Retinal pigment epithelial cell (primary cell): ENCODE data around the gene MRC2.

Experiments
- DNase-seq: peaks from one replicate; pipeline ENCODE4 v3.0.0-alpha.2; 2010; ENCODE audit warnings: low read depth
- H3K4me3 ChIP-seq: 2 replicates; pipeline ENCODE4 v1.5.1; 2011; ENCODE audit warnings: mild to moderate bottlenecking, low read length, control low read depth, moderate library complexity
- CTCF ChIP-seq: conservative IDR thresholded peaks from 2 replicates; pipeline ENCODE4 v1.5.1; 2011; ENCODE audit warnings: low read depth, low read length, control low read depth, inconsistent platforms

Gene MRC2

DNA sequence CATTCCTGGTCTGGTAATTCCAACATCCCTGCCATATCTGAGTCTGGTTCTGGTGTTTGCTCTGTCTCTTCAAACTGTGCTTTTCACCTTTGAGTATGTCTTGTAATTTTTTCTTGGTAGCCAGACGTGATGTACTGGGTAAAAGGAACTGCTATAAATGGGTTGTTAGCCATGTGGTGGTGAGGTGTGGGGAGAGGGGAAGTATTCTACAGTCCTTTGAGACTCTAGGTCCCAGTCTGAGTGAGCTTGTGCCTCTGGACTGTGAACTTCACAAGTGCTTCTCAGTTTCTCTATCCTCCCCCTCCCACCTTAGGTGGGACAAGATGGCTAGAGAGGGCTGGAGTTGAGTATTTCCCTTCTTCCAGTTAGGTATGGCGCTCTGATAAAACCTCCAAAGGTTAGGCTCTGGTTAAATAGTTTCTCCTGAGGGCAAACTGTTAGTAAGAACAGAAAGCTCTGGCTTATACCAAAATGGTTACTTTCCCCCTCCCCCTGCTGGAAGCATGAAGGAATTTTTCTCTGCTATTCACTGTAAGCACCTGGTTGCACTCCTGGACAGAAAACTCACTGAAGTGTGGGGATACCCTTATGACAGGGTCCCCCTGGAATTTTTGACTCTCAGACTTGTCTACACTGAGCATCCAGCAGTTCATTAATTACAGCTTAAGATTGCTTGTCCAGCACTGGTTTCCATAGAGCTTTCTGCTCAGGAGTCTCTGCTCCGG, 92.8 kb downstream of the MRC2 start:
- no peak for DNase-seq
- H3K4me3 ChIP-seq: no peak overlapping the region
- TF ChIP-seq CTCF: peak; percentile 48

DNA sequence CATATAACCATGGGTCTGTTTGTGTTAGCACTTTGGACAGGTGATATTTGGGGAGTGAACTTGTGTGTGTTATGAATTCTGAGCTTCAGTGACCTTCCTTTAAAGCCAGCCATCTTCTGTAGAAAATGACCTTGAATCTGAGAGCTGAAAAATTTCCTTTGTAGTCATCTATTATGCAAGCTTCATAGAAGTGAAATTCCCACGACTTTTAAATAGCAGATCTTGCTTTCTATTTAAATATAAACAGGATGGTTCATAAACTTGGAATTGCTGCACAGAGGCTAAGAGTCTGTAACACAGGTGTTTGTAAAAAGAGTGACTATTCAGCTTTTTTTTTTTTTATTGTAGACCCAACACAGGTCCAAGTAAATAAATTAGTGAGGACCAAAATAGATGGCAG, 95.2 kb downstream of the MRC2 start:
- no peak for DNase-seq
- no peak overlapping the region for H3K4me3 ChIP-seq
- no peak for TF ChIP-seq CTCF

DNA sequence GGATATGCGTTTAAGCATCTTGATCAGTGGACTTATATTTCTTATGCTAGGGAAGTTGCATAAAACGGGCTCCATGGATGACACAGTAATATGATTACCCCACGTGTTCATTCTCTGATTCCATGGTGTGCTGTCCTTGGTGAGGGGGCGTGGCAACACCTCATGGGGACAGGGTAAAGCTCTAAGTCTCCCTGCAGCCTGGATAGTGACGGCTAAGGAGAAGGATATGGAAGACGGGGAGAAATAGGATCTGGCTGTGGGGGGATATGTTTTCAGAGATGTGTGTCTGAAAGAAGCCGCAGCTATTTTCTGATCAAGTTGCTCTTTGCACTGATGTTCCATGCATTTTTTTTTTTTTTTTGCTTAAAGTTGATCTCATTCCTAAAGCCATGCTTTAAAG, 96.4 kb downstream of the MRC2 start:
- H3K4me3 ChIP-seq: no peak overlapping the region
- no peak for TF ChIP-seq CTCF
- DNase-seq: no peak

DNA sequence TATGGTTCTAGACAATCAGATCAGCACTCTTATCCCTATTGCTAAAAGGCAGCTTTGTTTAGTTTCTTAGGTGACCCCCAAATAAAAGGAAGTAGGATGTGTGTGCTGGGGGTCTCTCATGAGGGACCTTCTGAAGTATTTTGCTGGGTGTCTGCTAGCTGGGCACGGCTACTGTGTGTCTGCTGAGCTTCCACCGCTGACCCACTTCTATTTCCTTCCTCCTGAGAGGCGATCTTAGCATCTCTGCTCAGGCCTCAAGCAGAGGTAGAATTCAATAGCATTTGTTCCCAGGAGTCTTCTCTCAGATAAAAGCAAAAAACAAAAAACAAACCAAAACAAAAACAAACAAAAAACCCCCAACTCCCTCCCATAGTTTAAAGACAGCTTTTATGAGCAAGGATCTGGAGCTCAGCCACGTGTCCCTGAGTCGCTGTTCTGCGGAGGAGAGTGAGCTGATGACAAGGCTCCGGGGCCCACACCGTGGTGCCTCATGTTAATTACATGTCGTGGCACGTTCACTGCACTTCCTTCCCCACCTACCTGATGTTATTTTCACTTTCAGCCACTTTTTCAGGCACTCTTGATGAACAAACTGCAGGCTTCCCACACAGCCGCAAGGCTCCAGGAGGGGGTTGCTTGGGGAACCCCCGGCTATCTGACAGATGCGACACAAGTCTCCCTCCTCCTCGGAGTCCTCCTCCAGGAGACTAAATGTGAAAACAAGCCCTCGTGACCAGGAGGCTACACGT, 97.1 kb downstream of the MRC2 start:
- no peak for DNase-seq
- H3K4me3 ChIP-seq: no peak overlapping the region
- no peak for TF ChIP-seq CTCF

GRCh38 chr17:62725791-62726249, 98.3 kb downstream of the MRC2 start:
- no peak overlapping the region for H3K4me3 ChIP-seq
- no peak for TF ChIP-seq CTCF
- no peak for DNase-seq

GRCh38 chr17:62727916-62728672, 100.6 kb downstream of the MRC2 start:
- no peak for DNase-seq
- H3K4me3 ChIP-seq: no peak overlapping the region
- no peak for TF ChIP-seq CTCF
